ENCODE results near the gene VLDLR. TPM values are rescaled to one million over a fixed set of nuclear protein-coding genes. Genes with fewer than 3 reads are reported as not detected.

Gene VLDLR
- total RNA-seq, 3 donors from 2014 or later (not counting 1 experiment from before 2014, with no cell fraction given), result 1.4 to 2.6 (median 2.4) TPM

GRCh38 chr9:2662496-2662895, 40.9 kb downstream of the VLDLR start:
- no peak overlapping the region for H3K4me3 Mint-ChIP-seq
- H3K27ac ChIP-seq (ENCODE audit: low read length), result no peak overlapping the region

GRCh38 chr9:2663461-2664173, 42.0 kb downstream of the VLDLR start:
- Histone ChIP-seq H3K27ac (ENCODE audit: low read length) (no peak overlapping the region), H3K27me3 (ENCODE audit: control insufficient read depth, insufficient read depth, low read length) (no peaks in the 10 kb centered on the region), H3K4me3 (ENCODE audit: low read length) (no peak overlapping the region), H3K36me3 (ENCODE audit: control insufficient read depth, insufficient read depth, low read length) (no peaks in the 10 kb centered on the region), H3K9me3 (ENCODE audit: control insufficient read depth, insufficient read depth, low read length) (no peaks in the 10 kb centered on the region), H3K4me1 (ENCODE audit: control insufficient read depth, insufficient read depth, low read length) (no peaks in the 10 kb centered on the region)
- 90% methylated on average over 6 of the region's 7 CpGs for WGBS (ENCODE audit: insufficient coverage)
- TF ChIP-seq CTCF (IDR thresholded peaks at IDR 0.05), result no peak
- no peak overlapping the region for H3K27ac Mint-ChIP-seq
- peaks cover 3 to 7% of the 10 kb centered on the region in 2 donors for H3K27me3 Mint-ChIP-seq (ENCODE audit: low read depth in 2 of 2)
- H3K9me3 Mint-ChIP-seq, result no peaks in the 10 kb centered on the region
- no peak overlapping the region for H3K4me3 Mint-ChIP-seq
- H3K4me1 Mint-ChIP-seq, result peaks cover 0 to 10% of the 10 kb centered on the region in 2 donors
- H3K36me3 Mint-ChIP-seq, result no peaks in the 10 kb centered on the region
- ATAC-seq (no peak), DNase-seq (no peak)
- intact Hi-C loops (cut with micrococcal nuclease), result no loop called here

More at GRCh38 chr9:2662496-2662895, 40.9 kb downstream of the VLDLR start:
- peaks cover 3 to 7% of the 10 kb centered on the region in 2 donors for H3K27me3 Mint-ChIP-seq (ENCODE audit: low read depth in 2 of 2)
- Histone ChIP-seq H3K4me3 (ENCODE audit: low read length) (no peak overlapping the region), H3K27me3 (ENCODE audit: control insufficient read depth, insufficient read depth, low read length) (no peaks in the 10 kb centered on the region), H3K4me1 (ENCODE audit: control insufficient read depth, insufficient read depth, low read length) (peaks cover 2% of the 10 kb centered on the region), H3K36me3 (ENCODE audit: control insufficient read depth, insufficient read depth, low read length) (no peaks in the 10 kb centered on the region), H3K9me3 (ENCODE audit: control insufficient read depth, insufficient read depth, low read length) (no peaks in the 10 kb centered on the region)
- no peaks in the 10 kb centered on the region for H3K36me3 Mint-ChIP-seq
- no peak for TF ChIP-seq CTCF (IDR thresholded peaks at IDR 0.05)
- DNase-seq, result no peak
- H3K27ac Mint-ChIP-seq, result no peak overlapping the region
- 89% methylated on average over 7 of the region's 7 CpGs for WGBS (ENCODE audit: insufficient coverage)
- H3K9me3 Mint-ChIP-seq, result no peaks in the 10 kb centered on the region
- intact Hi-C loops (cut with micrococcal nuclease), result no loop called here
- no peak for ATAC-seq
- peaks cover 4 to 20% of the 10 kb centered on the region in 2 donors for H3K4me1 Mint-ChIP-seq

GRCh38 chr9:2664174-2665065, 42.8 kb downstream of the VLDLR start:
- no peak overlapping the region for H3K27ac ChIP-seq (ENCODE audit: low read length)
- peaks cover 0 to 10% of the 10 kb centered on the region in 2 donors for H3K4me1 Mint-ChIP-seq
- intact Hi-C loops (cut with micrococcal nuclease), result no loop called here

More at GRCh38 chr9:2664174-2665065, 42.8 kb downstream of the VLDLR start:
- H3K27ac Mint-ChIP-seq, result peak overlapping the region in 1 of 2 donors; percentile 21
- WGBS (ENCODE audit: insufficient coverage), result 60% methylated on average over 4 of the region's 4 CpGs
- Histone ChIP-seq H3K27me3 (ENCODE audit: control insufficient read depth, insufficient read depth, low read length) (no peaks in the 10 kb centered on the region), H3K9me3 (ENCODE audit: control insufficient read depth, insufficient read depth, low read length) (no peaks in the 10 kb centered on the region), H3K36me3 (ENCODE audit: control insufficient read depth, insufficient read depth, low read length) (no peaks in the 10 kb centered on the region), H3K4me3 (ENCODE audit: low read length) (no peak overlapping the region), H3K4me1 (ENCODE audit: control insufficient read depth, insufficient read depth, low read length) (no peaks in the 10 kb centered on the region)
- ATAC-seq (no peak), DNase-seq (no peak)
- peaks cover 3 to 7% of the 10 kb centered on the region in 2 donors for H3K27me3 Mint-ChIP-seq (ENCODE audit: low read depth in 2 of 2)
- H3K36me3 Mint-ChIP-seq, result no peaks in the 10 kb centered on the region
- H3K4me3 Mint-ChIP-seq, result no peak overlapping the region
- TF ChIP-seq CTCF (IDR thresholded peaks at IDR 0.05), result no peak
- no peaks in the 10 kb centered on the region for H3K9me3 Mint-ChIP-seq
